NCI-H1092 treated with DMSO at 0.1 percent for 48 hours (cell line): ENCODE data around the gene IPCEF1.

Experiments used
- DNase-seq: peaks from one replicate; lab custom pipeline; 2025; lab: John Stamatoyannopoulos, UW

Gene IPCEF1

GRCh38 chr6:154356690-154357089 is at the start of gene IPCEF1:
TSS of gene IPCEF1 (minus strand) at chr6:154356803. CDS start at chr6:154265947, 90,856 bp downstream.
- no peak for DNase-seq

- no peak for DNase-seq
These were observed 49.7 kb upstream of the IPCEF1 start for GRCh38 chr6:154406301-154406700.

- no peak for DNase-seq
These were observed 48.3 kb upstream of the IPCEF1 start for GRCh38 chr6:154404791-154405400.

- peak; percentile 10 for DNase-seq
These were observed 47.2 kb upstream of the IPCEF1 start for GRCh38 chr6:154403788-154404187.

- no peak for DNase-seq
These were observed 45.6 kb upstream of the IPCEF1 start for GRCh38 chr6:154402081-154402780.

- no peak for DNase-seq
These were observed 42.5 kb upstream of the IPCEF1 start for GRCh38 chr6:154399097-154399496.

GRCh38 chr6:154397491-154398195 is 41.0 kb upstream of the IPCEF1 start:
- no peak for DNase-seq

GRCh38 chr6:154395878-154396277 is 39.3 kb upstream of the IPCEF1 start:
- no peak for DNase-seq

- DNase-seq = no peak
These were observed 38.7 kb upstream of the IPCEF1 start for GRCh38 chr6:154395316-154395715.

- no peak for DNase-seq
These were observed 38.0 kb upstream of the IPCEF1 start for GRCh38 chr6:154394571-154394970.

GRCh38 chr6:154390034-154390433 is 33.4 kb upstream of the IPCEF1 start:
- DNase-seq = no peak

- no peak for DNase-seq
These were observed 32.2 kb upstream of the IPCEF1 start for GRCh38 chr6:154388803-154389202.

- no peak for DNase-seq
These were observed 30.5 kb upstream of the IPCEF1 start for GRCh38 chr6:154386848-154387717.

- no peak for DNase-seq
These were observed 27.6 kb upstream of the IPCEF1 start for GRCh38 chr6:154384191-154384590.

GRCh38 chr6:154383273-154383672 is 26.7 kb upstream of the IPCEF1 start:
- DNase-seq = no peak

- no peak for DNase-seq
These were observed 26.1 kb upstream of the IPCEF1 start for GRCh38 chr6:154382740-154383139.

GRCh38 chr6:154381548-154381947 is 24.9 kb upstream of the IPCEF1 start:
- no peak for DNase-seq

- DNase-seq = no peak
These were observed 24.1 kb upstream of the IPCEF1 start for GRCh38 chr6:154380741-154381140.

- DNase-seq = no peak
These were observed 23.0 kb upstream of the IPCEF1 start for GRCh38 chr6:154379585-154379984.

- DNase-seq = no peak
These were observed 21.9 kb upstream of the IPCEF1 start for GRCh38 chr6:154378518-154378917.

GRCh38 chr6:154377726-154378125 is 21.1 kb upstream of the IPCEF1 start:
- DNase-seq = no peak

GRCh38 chr6:154373971-154374370 is 17.4 kb upstream of the IPCEF1 start:
- no peak for DNase-seq
